ENCODE data around the gene SLC1A5.
"Not testable (repeated sequence)": the region's sequence is repeated elsewhere in the genome, so short reads cannot be mapped to it uniquely, and the experiment has no call there.

Gene SLC1A5

DNA sequence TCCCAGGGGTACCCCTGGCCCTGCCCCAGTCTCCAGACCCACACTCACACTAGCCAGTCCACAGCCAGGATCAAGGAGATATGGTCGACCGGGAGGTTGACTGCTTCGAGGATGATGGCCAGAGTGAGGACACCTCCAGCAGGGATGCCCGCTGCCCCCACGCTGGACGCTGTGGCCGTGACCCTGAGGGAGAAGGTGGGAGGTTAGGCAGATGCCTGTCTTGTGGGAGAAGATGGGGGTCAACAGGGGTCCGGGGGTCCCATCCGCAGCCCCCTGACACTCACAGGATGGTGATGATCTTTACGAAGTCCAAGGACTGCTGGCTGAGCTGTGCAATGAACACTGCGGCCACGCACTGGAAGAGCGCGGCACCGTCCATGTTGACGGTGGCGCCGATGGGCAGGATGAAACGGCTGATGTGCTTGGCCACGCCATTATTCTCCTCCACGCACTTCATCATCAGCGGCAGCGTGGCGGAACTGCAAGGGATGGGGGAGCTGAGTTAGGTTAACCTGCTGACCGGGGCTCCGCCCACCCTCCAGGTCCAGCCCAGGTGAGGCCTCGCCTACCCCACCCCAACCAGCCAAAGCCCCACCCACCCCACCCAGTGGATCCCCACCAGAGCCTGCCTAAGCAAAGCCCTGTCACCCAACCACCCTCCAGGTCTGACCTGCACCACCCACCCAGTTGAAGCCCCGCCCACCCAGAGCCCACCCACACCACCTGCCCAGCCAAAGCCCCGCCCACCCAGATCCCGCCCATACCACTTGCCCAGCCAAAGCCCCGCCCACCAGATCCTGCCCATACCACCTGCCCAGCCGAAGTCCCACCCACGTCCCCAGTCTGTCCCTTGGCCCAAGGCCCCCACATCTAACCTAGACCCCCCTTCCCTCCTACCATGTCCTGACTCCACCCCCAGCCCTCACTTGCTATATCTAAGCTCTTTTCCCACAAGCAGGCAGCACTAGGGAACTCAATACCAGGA lies 11.2 kb downstream of the SLC1A5 start:
- no peak for TF ChIP-seq CTCF (IDR thresholded peaks at IDR 0.05; ENCODE audit: low read depth, low read length)
- DNase-seq (ENCODE audit: extremely low read depth, low read depth) = no peak

DNA sequence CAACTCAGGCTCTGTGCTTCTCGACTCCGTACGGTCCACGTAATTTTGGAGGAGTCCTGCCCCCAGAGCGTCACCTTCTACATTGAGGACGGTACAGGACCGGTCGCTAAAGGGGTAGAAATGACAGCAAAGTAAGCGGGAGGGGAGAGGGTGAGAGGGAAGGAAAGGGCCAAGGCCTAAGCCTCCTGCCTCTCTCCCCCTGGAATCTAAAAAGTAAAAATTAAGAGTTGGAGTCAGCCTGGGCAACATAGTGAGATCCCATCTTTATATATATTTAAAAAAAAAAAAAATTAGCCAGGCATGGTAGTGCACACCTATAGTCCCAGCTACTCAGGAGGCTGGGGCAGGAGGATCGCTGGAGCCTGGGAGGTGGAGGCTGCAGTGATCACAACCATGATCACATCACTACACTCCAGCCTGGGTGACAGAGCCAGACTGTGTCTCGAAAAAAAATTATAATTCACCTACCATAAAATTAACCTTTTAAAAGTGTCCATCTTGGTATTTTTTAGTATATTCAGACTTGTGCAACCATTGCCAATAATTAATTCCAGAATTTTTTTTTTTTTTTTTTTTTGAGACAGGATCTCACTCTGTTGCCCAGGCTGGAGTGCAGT lies 12.6 kb downstream of the SLC1A5 start:
- DNase-seq (ENCODE audit: extremely low read depth, low read depth) = no peak
- TF ChIP-seq CTCF (IDR thresholded peaks at IDR 0.05; ENCODE audit: low read depth, low read length) = no peak

DNA sequence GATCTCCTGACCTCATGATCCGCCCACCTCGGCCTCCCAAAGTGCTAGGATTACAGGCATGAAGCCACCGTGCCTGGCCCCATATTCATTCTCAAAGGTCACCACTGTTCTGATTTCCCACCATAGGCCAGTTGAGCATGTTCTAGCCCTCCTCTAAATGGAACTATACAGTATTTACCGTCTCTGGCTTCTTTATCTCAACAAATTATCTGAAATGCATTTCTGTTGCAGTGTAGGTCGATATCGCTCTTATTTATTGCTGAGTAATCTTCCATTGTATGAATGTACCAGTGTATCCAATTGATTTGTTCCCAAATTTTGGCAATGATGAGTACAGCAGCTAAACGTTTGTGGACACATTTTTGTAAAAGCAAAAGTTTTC lies 15.4 kb downstream of the SLC1A5 start:
- DNase-seq (ENCODE audit: extremely low read depth, low read depth) = no peak
- no peak for TF ChIP-seq CTCF (IDR thresholded peaks at IDR 0.05; ENCODE audit: low read depth, low read length)

GRCh38 chr19:46772170-46773017 lies 16.0 kb downstream of the SLC1A5 start:
- no peak for TF ChIP-seq CTCF (IDR thresholded peaks at IDR 0.05; ENCODE audit: low read depth, low read length)
- DNase-seq (ENCODE audit: extremely low read depth, low read depth) = no peak

- DNase-seq (ENCODE audit: extremely low read depth, low read depth) = not testable (repeated sequence)
Measured at GRCh38 chr19:46768746-46769145, 19.6 kb downstream of the SLC1A5 start.

DNA sequence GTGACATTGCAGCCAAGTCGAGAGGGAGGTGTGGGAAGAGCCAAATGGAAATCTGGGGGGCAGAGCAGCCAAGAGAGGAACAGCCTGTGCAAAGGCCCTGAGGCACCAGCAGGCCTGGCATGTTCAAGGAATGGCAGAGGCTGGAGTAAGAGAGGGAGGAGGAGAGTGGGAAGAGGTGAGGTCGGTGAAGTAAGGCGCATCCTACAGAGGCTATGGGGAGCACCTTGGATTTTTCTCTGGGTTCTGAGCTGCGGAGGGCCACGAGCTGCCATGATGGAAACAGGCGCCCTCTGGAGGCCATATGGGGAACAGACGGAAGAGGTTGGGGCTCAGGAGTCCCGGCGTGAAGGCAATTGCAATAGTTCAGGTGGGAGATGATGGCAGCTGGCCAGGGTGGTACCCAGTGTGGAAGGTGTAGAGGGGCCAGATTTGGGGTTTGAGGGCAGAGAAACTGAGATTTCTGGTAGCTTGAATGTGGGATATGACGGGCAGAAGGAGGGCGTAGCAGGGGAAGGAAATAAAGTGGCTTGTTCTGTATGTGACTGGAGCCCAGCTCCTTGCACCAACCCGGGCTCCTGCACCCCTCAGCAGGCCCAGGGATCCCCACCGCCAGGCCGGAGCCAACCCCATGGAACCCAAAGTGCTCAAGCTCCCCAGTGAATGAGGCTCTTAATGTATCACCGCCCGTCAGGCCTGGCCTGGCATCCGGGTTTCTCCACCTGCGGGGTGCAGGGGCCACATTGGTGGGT lies 21.7 kb downstream of the SLC1A5 start:
- peak; percentile 67 for TF ChIP-seq CTCF (IDR thresholded peaks at IDR 0.05; ENCODE audit: low read depth, low read length)
- no peak for DNase-seq (ENCODE audit: extremely low read depth, low read depth)

GRCh38 chr19:46764817-46765291 lies 23.5 kb downstream of the SLC1A5 start:
- DNase-seq (ENCODE audit: extremely low read depth, low read depth) = no peak
- TF ChIP-seq CTCF (IDR thresholded peaks at IDR 0.05; ENCODE audit: low read depth, low read length) = no peak
